Vagina (tissue), 2 donors: ENCODE results near the gene REPS2.

Experiments used
- CTCF ChIP-seq, 3 experiments: fragments of 450-650 bp in 2 of 3; fragments of 200-600 bp in 1 of 3; sonication (generic) in 1 of 3; IDR thresholded peaks; one replicate each; pipeline ENCODE4 v1.5.1; 2017 to 2019; ENCODE audit warnings: antibody characterized with exemption in 3 of 3, mild to moderate bottlenecking in 2 of 3, moderate library complexity in 2 of 3
- POLR2A ChIP-seq, 2 donors: fragments of 450-650 bp; IDR thresholded peaks; one replicate each; pipeline ENCODE4 v1.6.1; 2017; ENCODE audit warnings: antibody characterized with exemption in 2 of 2, mild to moderate bottlenecking in 2 of 2, moderate library complexity in 2 of 2

- TF ChIP-seq CTCF (IDR thresholded peaks at IDR 0.05) (no peak), POLR2A (IDR thresholded peaks at IDR 0.05) (no peak)
Observed at GRCh38 chrX:16953606-16954211, 7.3 kb downstream of the REPS2 start.
